IMR-90 (cell line): ENCODE measurements around the gene CD248. TPM values are rescaled to one million over a fixed set of nuclear protein-coding genes. Genes with fewer than 3 reads are reported as not detected.
A peak's percentile ranks its signal among the peaks of the same experiment; 100 is the strongest.

Source experiments
- ATAC-seq: fragments of 200-7000 bp; cut with Tn5 transposase; 2 replicates; pipeline ENCODE4 v1.9.1; 2020; ENCODE audit warnings: low read depth, mild to moderate bottlenecking, moderate library complexity
- BruUV-seq: library from RNA; stranded (reverse); fragments of 400-500 nt; replicated peaks from 2 replicates; lab custom pipeline; 2021; lab: Mats Ljungman, UMichigan
- CTCF ChIA-PET: fragments of 300-600 bp; formaldehyde crosslinking; extraction: SDS; loops from one replicate; lab custom pipeline; 2021; ENCODE audit warnings: antibody characterized with exemption; lab: Yijun Ruan, JAX
- POLR2A ChIA-PET: fragments of 300-600 bp; sonication (Branson Sonifier 250); formaldehyde crosslinking; loops from one replicate; lab custom pipeline; 2022; ENCODE audit warnings: antibody characterized with exemption; ENCODE audit not compliant: unreplicated experiment; lab: Charles Lee
- DNase-seq: peaks from one replicate; pipeline ENCODE4 v3.0.0; 2013
- H2AFZ ChIP-seq: replicated peaks from 2 replicates; pipeline ENCODE3; 2013; ENCODE audit warnings: low read length, mild to moderate bottlenecking; ENCODE audit not compliant: poor library complexity
- H2AK5ac ChIP-seq: 2 replicates; pipeline ENCODE4 v1.6.1; 2013; ENCODE audit warnings: low read depth, low read length, inconsistent platforms
- H2AK9ac ChIP-seq: replicated peaks from 2 replicates; pipeline ENCODE3; 2013; ENCODE audit warnings: mild to moderate bottlenecking, low read depth, low read length, moderate library complexity; ENCODE audit not compliant: poor library complexity
- H2BK120ac ChIP-seq: 2 replicates; pipeline ENCODE4 v1.6.1; 2013; ENCODE audit warnings: low read depth, low read length, inconsistent platforms
- H2BK15ac ChIP-seq: 3 replicates; pipeline ENCODE4 v1.6.1; 2013; ENCODE audit warnings: low read depth, low read length, inconsistent platforms
- H2BK20ac ChIP-seq: 2 replicates; pipeline ENCODE4 v1.6.1; 2013; ENCODE audit warnings: low read depth, mild to moderate bottlenecking, inconsistent platforms, low read length, moderate library complexity
- H2BK5ac ChIP-seq: 2 replicates; pipeline ENCODE4 v1.6.1; 2013; ENCODE audit warnings: mild to moderate bottlenecking, low read depth, low read length, inconsistent platforms; ENCODE audit not compliant: poor library complexity, severe bottlenecking
- H3K14ac ChIP-seq: replicated peaks from 2 replicates; pipeline ENCODE4 v1.6.1; 2013; ENCODE audit warnings: low read depth, low read length, inconsistent platforms
- H3K18ac ChIP-seq: 2 replicates; pipeline ENCODE4 v1.6.1; 2013; ENCODE audit warnings: low read depth, low read length, control low read depth
- H3K23ac ChIP-seq: 2 replicates; pipeline ENCODE4 v1.6.1; 2013; ENCODE audit warnings: low read depth, low read length, inconsistent platforms
- H3K27ac ChIP-seq: 2 replicates; pipeline ENCODE4 v1.5.1; 2013; ENCODE audit warnings: mild to moderate bottlenecking, control low read depth, low read length; ENCODE audit not compliant: insufficient read depth
- H3K27me3 ChIP-seq: 2 replicates; pipeline ENCODE4 v1.6.1; 2013; ENCODE audit warnings: low read length; ENCODE audit not compliant: control insufficient read depth, insufficient read depth
- H3K36me3 ChIP-seq: 2 replicates; pipeline ENCODE4 v1.6.1; 2013; ENCODE audit warnings: low read length, mixed read lengths; ENCODE audit not compliant: control insufficient read depth, insufficient read depth
- H3K4ac ChIP-seq: 2 replicates; pipeline ENCODE4 v1.6.1; 2013; ENCODE audit warnings: low read depth, low read length, inconsistent platforms
- H3K4me1 ChIP-seq: 2 replicates; pipeline ENCODE4 v1.6.1; 2013; ENCODE audit warnings: low read length, mixed read lengths; ENCODE audit not compliant: control insufficient read depth, insufficient read depth
- H3K4me2 ChIP-seq: 2 replicates; pipeline ENCODE4 v1.6.1; 2013; ENCODE audit warnings: low read depth, mild to moderate bottlenecking, control low read depth, low read length, moderate library complexity
- H3K4me3 ChIP-seq: 2 replicates; pipeline ENCODE4 v1.5.1; 2013; ENCODE audit warnings: low read depth, mild to moderate bottlenecking, control low read depth, low read length, moderate library complexity; ENCODE audit not compliant: insufficient read depth
- H3K56ac ChIP-seq: 2 replicates; pipeline ENCODE4 v1.6.1; 2013; ENCODE audit warnings: low read length, inconsistent platforms; ENCODE audit not compliant: insufficient read depth; ENCODE audit errors: extremely low read depth
- H3K79me1 ChIP-seq, 2 experiments: 2 replicates each; pipeline ENCODE4 v1.6.1; 2013; ENCODE audit warnings: low read length in 2 of 2, inconsistent platforms in 1 of 2, low read depth in 1 of 2
- H3K9ac ChIP-seq: 2 replicates; pipeline ENCODE4 v1.6.1; 2013; ENCODE audit warnings: low read depth, low read length, control low read depth
- H3K9me1 ChIP-seq: 2 replicates; pipeline ENCODE4 v1.6.1; 2013; ENCODE audit warnings: low read length, inconsistent platforms; ENCODE audit not compliant: insufficient read depth
- H3K9me3 ChIP-seq: 2 replicates; pipeline ENCODE4 v1.6.1; 2013; ENCODE audit warnings: low read length; ENCODE audit not compliant: control insufficient read depth, insufficient read depth
- H4K20me1 ChIP-seq: 2 replicates; pipeline ENCODE4 v1.6.1; 2013; ENCODE audit warnings: low read length, inconsistent platforms; ENCODE audit not compliant: insufficient read depth
- H4K5ac ChIP-seq: 2 replicates; pipeline ENCODE4 v1.6.1; 2013; ENCODE audit warnings: mild to moderate bottlenecking, low read depth, low read length, control low read depth
- H4K8ac ChIP-seq, 2 experiments: 2 replicates each; pipeline ENCODE4 v1.6.1; 2013; ENCODE audit warnings: low read depth in 2 of 2, low read length in 2 of 2, control low read depth in 1 of 2, inconsistent platforms in 1 of 2
- H4K91ac ChIP-seq: 2 replicates; pipeline ENCODE4 v1.6.1; 2013; ENCODE audit warnings: low read depth, low read length, inconsistent platforms; ENCODE audit not compliant: insufficient read depth
- BHLHE40 ChIP-seq: fragments of 150-350 bp; IDR thresholded peaks from 2 replicates; pipeline ENCODE4 v1.6.1; 2016; ENCODE audit warnings: mild to moderate bottlenecking, low read depth, low read length
- CEBPB ChIP-seq: IDR thresholded peaks from 2 replicates; pipeline ENCODE4 v1.6.1; 2012; ENCODE audit warnings: low read depth, low read length, improper control_type of control experiment
- CHD1 ChIP-seq: IDR thresholded peaks from 2 replicates; pipeline ENCODE4 v1.6.1; 2012; ENCODE audit warnings: low read depth, low read length, improper control_type of control experiment
- CTCF ChIP-seq: conservative IDR thresholded peaks from 2 replicates; pipeline ENCODE4 v1.5.1; 2012; ENCODE audit warnings: mild to moderate bottlenecking, low read depth, low read length, improper control_type of control experiment
- ELK1 ChIP-seq: fragments of 150-350 bp; IDR thresholded peaks from 2 replicates; pipeline ENCODE4 v1.6.1; 2016; ENCODE audit warnings: low read depth, mild to moderate bottlenecking, low read length, moderate library complexity, borderline replicate concordance
- FOS ChIP-seq: fragments of 150-350 bp; IDR thresholded peaks from 2 replicates; pipeline ENCODE4 v1.6.1; 2016; ENCODE audit warnings: low read depth, low read length
- MAFK ChIP-seq: IDR thresholded peaks from 2 replicates; pipeline ENCODE4 v1.6.1; 2012; ENCODE audit warnings: low read depth, low read length, improper control_type of control experiment
- MAZ ChIP-seq: IDR thresholded peaks from 2 replicates; pipeline ENCODE4 v1.6.1; 2012; ENCODE audit warnings: low read depth, mild to moderate bottlenecking, low read length, improper control_type of control experiment, moderate library complexity, borderline replicate concordance
- MXI1 ChIP-seq: IDR thresholded peaks from 2 replicates; pipeline ENCODE4 v1.6.1; 2012; ENCODE audit warnings: low read depth, mild to moderate bottlenecking, low read length, moderate library complexity, borderline replicate concordance
- RCOR1 ChIP-seq: IDR thresholded peaks from 2 replicates; pipeline ENCODE4 v1.6.1; 2012; ENCODE audit warnings: mild to moderate bottlenecking, low read length, improper control_type of control experiment; ENCODE audit not compliant: insufficient replicate concordance
- RFX5 ChIP-seq: IDR thresholded peaks from 2 replicates; pipeline ENCODE4 v1.8.0; 2012; ENCODE audit warnings: low read depth, mild to moderate bottlenecking, low read length, moderate library complexity
- SMC3 ChIP-seq: fragments of 150-350 bp; IDR thresholded peaks from 2 replicates; pipeline ENCODE4 v1.6.1; 2016; ENCODE audit warnings: low read depth, mild to moderate bottlenecking, antibody characterized with exemption, low read length, moderate library complexity
- WGBS, 2 experiments: methylation state at CpG; one replicate each; pipeline versions ENCODE4 v1.1.5 to v1.1.7; 2013; ENCODE audit warnings: missing lambda C conversion rate in 2 of 2; ENCODE audit not compliant: insufficient read length in 1 of 2; ENCODE audit errors: extremely low coverage in 2 of 2; 5-methylcytosine and 5-hydroxymethylcytosine counted together
- dilution Hi-C: fragments of 300-500 bp; cut with HindIII; formaldehyde crosslinking; loops from one replicate; pipeline ENCODE4 v1.14.3; 2018; ENCODE audit warnings: low sequenced_read_pairs; ENCODE audit not compliant: unreplicated experiment
- in situ Hi-C: fragments of 300-500 bp; cut with MboI; formaldehyde crosslinking; loops from 3 replicates; pipeline ENCODE4 v1.14.3; 2019; ENCODE audit warnings: low sequenced_read_pairs, inconsistent platforms, mixed read lengths
- intact Hi-C: fragments of 100-400 bp; cut with micrococcal nuclease; formaldehyde crosslinking; loops from 2 replicates; pipeline ENCODE4 v1.10.0; 2022
- polyA plus RNA-seq, 3 experiments: library from polyadenylated mRNA; depleted of rRNA; stranded (reverse); fragments of >200 nt; gene quantifications; 2 replicates each; pipeline ENCODE4 v1.2.3, GENCODE V29; 2012; ENCODE audit warnings: low replicate concordance in 1 of 3
- total RNA-seq: library from RNA; depleted of rRNA; stranded (reverse); fragments of >200 nt; gene quantifications from 2 replicates; pipeline ENCODE4 v1.2.3, GENCODE V29; 2012

Gene CD248
- total and polyA plus RNA-seq, 2 of the 4 experiments (the other 2 are of a cell fraction) = 19.5 to 223 TPM

- dilution Hi-C loops = no loop called here
- H3K4me2 ChIP-seq = peak overlapping the region; percentile 85
- 43% methylated on average over 13 of the region's 17 CpGs; no CpG with 5 or more reads in 1 of the 2 experiments for WGBS, 2 experiments
- TF ChIP-seq RCOR1 = no peak
- TF ChIP-seq CEBPB = no peak
- TF ChIP-seq BHLHE40 = no peak
- TF ChIP-seq RFX5 = no peak
- no peak for TF ChIP-seq ELK1
- TF ChIP-seq CTCF = no peak
- no peak for TF ChIP-seq FOS
- TF ChIP-seq MAFK = no peak
- TF ChIP-seq SMC3 = no peak
- no peak for TF ChIP-seq CHD1
- TF ChIP-seq MXI1 = no peak
- TF ChIP-seq MAZ = no peak
Observed at GRCh38 chr11:66314561-66315497, 2.0 kb downstream of the CD248 start.

More at GRCh38 chr11:66314561-66315497, 2.0 kb downstream of the CD248 start:
- H4K8ac ChIP-seq = peak overlapping the region; percentile 67 to 74; a peak in 2 of 4 replicates
- DNase-seq = no peak
- peak overlapping the region; percentile 94 for H3K14ac ChIP-seq
- peaks cover 11% of the 10 kb centered on the region for H3K9me1 ChIP-seq
- H4K20me1 ChIP-seq = peaks cover 39% of the 10 kb centered on the region
- peak overlapping the region; percentile 77; the same call in 1 of the 2 replicates for H2AK5ac ChIP-seq
- H3K36me3 ChIP-seq = no peaks in the 10 kb centered on the region
- H4K91ac ChIP-seq = peak overlapping the region; percentile 24
- peak overlapping the region; percentile 95 for H3K9ac ChIP-seq
- peak overlapping the region; percentile 35; the same call in 1 of the 2 replicates for H3K18ac ChIP-seq
- H2AK9ac ChIP-seq = peak overlapping the region; percentile 93
- peaks cover 32% of the 10 kb centered on the region for H3K4me1 ChIP-seq
- peak overlapping the region; percentile 90 for H3K23ac ChIP-seq
- intact Hi-C loops (no loop called here), in situ Hi-C loops (no loop called here)
- TSS peak; percentile 79 for BruUV-seq
- H2BK20ac ChIP-seq = peak overlapping the region; percentile 32; the same call in 1 of the 2 replicates
- H3K4me3 ChIP-seq = peak overlapping the region; percentile 72
- peak overlapping the region; percentile 89; the same call in 1 of the 2 replicates for H2BK120ac ChIP-seq
- ChIA-PET POLR2A (interaction anchor here (2.9 kb wide), 1 partner anchor 12 kb away, joined by 18 read pairs; no protein-coding TSS in a partner anchor), CTCF (no interaction called here)
- 0 out of 3 replicates have a peak overlapping the region, but pooled peaks have one; percentile 69 for H2BK15ac ChIP-seq
- H2BK5ac ChIP-seq = peak overlapping the region; percentile 77
- H3K79me1 ChIP-seq = peaks cover 0 to 42% of the 10 kb centered on the region in 2 experiments; a peak in 2 of 4 replicates
- peak overlapping the region; percentile 90; the same call in 1 of the 2 replicates for H4K5ac ChIP-seq
- ATAC-seq = no peak
- peak overlapping the region; percentile 81 for H3K4ac ChIP-seq
- peak overlapping the region; percentile 81 for H2AFZ ChIP-seq
- H3K27ac ChIP-seq = peak overlapping the region; percentile 93
- no peaks in the 10 kb centered on the region for H3K9me3 ChIP-seq
- peak overlapping the region; percentile 67; the same call in 1 of the 2 replicates for H3K56ac ChIP-seq
- no peaks in the 10 kb centered on the region for H3K27me3 ChIP-seq
